Liver (tissue), 9 donors: ENCODE results near the gene METRN. TPM values are rescaled to one million over a fixed set of nuclear protein-coding genes. Genes with fewer than 3 reads are reported as not detected.

Source experiments
- DNase-seq: peaks from one replicate; pipeline ENCODE4 v3.0.0-alpha.2; 2017; ENCODE audit warnings: low spot score
- H3K27ac ChIP-seq, 2 donors: one replicate each; pipeline ENCODE4 v1.7.0; 2013; ENCODE audit warnings: inconsistent platforms in 2 of 2, low read length in 2 of 2, control low read depth in 1 of 2, low read depth in 1 of 2, mild to moderate bottlenecking in 1 of 2
- H3K27me3 ChIP-seq, 4 donors: one replicate each; pipeline versions ENCODE4 v1.6.1 to v1.7.0; 2013; ENCODE audit warnings: low read length in 3 of 4, inconsistent platforms in 1 of 4, mild to moderate bottlenecking in 1 of 4, moderate library complexity in 1 of 4; ENCODE audit not compliant: control insufficient read depth in 4 of 4, insufficient read depth in 4 of 4
- H3K36me3 ChIP-seq, 4 donors: one replicate each; pipeline versions ENCODE4 v1.6.1 to v1.7.0; 2013; ENCODE audit warnings: low read length in 3 of 4, mild to moderate bottlenecking in 3 of 4, low read depth in 1 of 4, moderate library complexity in 1 of 4; ENCODE audit not compliant: control insufficient read depth in 4 of 4, insufficient read depth in 3 of 4
- H3K4me1 ChIP-seq, 4 donors: one replicate each; pipeline versions ENCODE4 v1.6.1 to v1.7.0; 2013; ENCODE audit warnings: low read length in 3 of 4, mild to moderate bottlenecking in 3 of 4, moderate library complexity in 1 of 4; ENCODE audit not compliant: control insufficient read depth in 4 of 4, insufficient read depth in 4 of 4
- H3K4me3 ChIP-seq, 3 donors: one replicate each; pipeline versions ENCODE4 v1.6.1 to v1.7.0; 2013; ENCODE audit warnings: low read length in 3 of 3, control low read depth in 1 of 3, low read depth in 1 of 3, mild to moderate bottlenecking in 1 of 3
- H3K9ac ChIP-seq, 2 donors: one replicate each; pipeline ENCODE4 v1.7.0; 2013; ENCODE audit warnings: low read length in 2 of 2, mild to moderate bottlenecking in 2 of 2, moderate library complexity in 2 of 2, control low read depth in 1 of 2, low read depth in 1 of 2
- H3K9me3 ChIP-seq, 4 donors: one replicate each; pipeline versions ENCODE4 v1.6.1 to v1.7.0; 2013; ENCODE audit warnings: low read length in 3 of 4; ENCODE audit not compliant: control insufficient read depth in 4 of 4
- CTCF ChIP-seq: fragments of 150-350 bp; IDR thresholded peaks from 2 replicates; pipeline ENCODE4 v1.5.1; 2017; ENCODE audit warnings: improper control_type of control experiment, low read depth, low read length; ENCODE audit not compliant: missing input control
- EGR1 ChIP-seq, 2 donors: IDR thresholded peaks; 2 replicates each; pipeline ENCODE4 v1.6.1; 2016 to 2018; ENCODE audit warnings: antibody characterized with exemption in 2 of 2, low read depth in 2 of 2
- FOXA1 ChIP-seq: IDR thresholded peaks from 2 replicates; pipeline ENCODE4 v1.6.1; 2016; ENCODE audit warnings: antibody characterized with exemption
- HNF4A ChIP-seq, 2 donors: conservative IDR thresholded peaks; 2 replicates each; pipeline ENCODE4 v1.6.1; 2016; ENCODE audit warnings: antibody characterized with exemption in 2 of 2, mild to moderate bottlenecking in 2 of 2
- HNF4G ChIP-seq: IDR thresholded peaks from 2 replicates; pipeline ENCODE4 v1.6.1; 2016; ENCODE audit warnings: antibody characterized with exemption
- JUND ChIP-seq, 2 donors: IDR thresholded peaks; 2 replicates each; pipeline ENCODE4 v1.6.1; 2016; ENCODE audit warnings: antibody characterized with exemption in 2 of 2
- RXRA ChIP-seq, 2 donors: IDR thresholded peaks; 2 replicates each; pipeline ENCODE4 v1.6.1; 2017 to 2018; ENCODE audit warnings: antibody characterized with exemption in 2 of 2, mild to moderate bottlenecking in 1 of 2
- SP1 ChIP-seq: IDR thresholded peaks from 2 replicates; pipeline ENCODE4 v1.6.1; 2018; ENCODE audit warnings: antibody characterized with exemption, mild to moderate bottlenecking
- TAF1 ChIP-seq: conservative IDR thresholded peaks from 2 replicates; pipeline ENCODE4 v1.6.1; 2016; ENCODE audit warnings: antibody characterized with exemption, mild to moderate bottlenecking
- ZBTB33 ChIP-seq: IDR thresholded peaks from 2 replicates; pipeline ENCODE4 v1.6.1; 2016; ENCODE audit warnings: antibody characterized with exemption
- WGBS: extraction: QIAGEN DNeasy Blood & Tissue Kit; methylation state at CpG from one replicate; pipeline ENCODE4 v1.1.7; 2013; 5-methylcytosine and 5-hydroxymethylcytosine counted together
- polyA plus RNA-seq, 2 donors: library from polyadenylated mRNA; stranded (reverse) in 1 of 2; unstranded in 1 of 2; fragments of 200-250 nt in 1 of 2; fragments of >200 nt in 1 of 2; fragmentation: Nextera tagmentation in 1 of 2; extraction: Ambion mirVana in 1 of 2; gene quantifications; one replicate each; pipeline versions ENCODE4 v1.2.1 to v1.2.3, GENCODE V29; 2013 to 2015
- total RNA-seq, 2 donors: library from RNA; depleted of rRNA; stranded (reverse); fragments of >200 nt; gene quantifications; one replicate each; pipeline ENCODE4 v1.2.3, GENCODE V29; 2014
- TF ChIP-seq, protein P1 (sequence below): IDR thresholded peaks from 2 replicates; pipeline ENCODE4 v1.6.1; 2016; ENCODE audit warnings: antibody characterized with exemption
- TF ChIP-seq, protein P2 (sequence below): IDR thresholded peaks from 2 replicates; pipeline ENCODE4 v1.6.1; 2016; ENCODE audit warnings: antibody characterized with exemption, mild to moderate bottlenecking
- TF ChIP-seq, protein P3 (sequence below): IDR thresholded peaks from 2 replicates; pipeline ENCODE4 v1.6.1; 2016; ENCODE audit warnings: antibody characterized with exemption
- donor health status: healthy.
- donor health status: healthy.
- donor health status: healthy.
- donor health status: healthy.
- donor health status: healthy.

METRN gene
- total and polyA plus RNA-seq, 4 donors: 4.6 to 22.9 (median 7.1) TPM

DNA sequence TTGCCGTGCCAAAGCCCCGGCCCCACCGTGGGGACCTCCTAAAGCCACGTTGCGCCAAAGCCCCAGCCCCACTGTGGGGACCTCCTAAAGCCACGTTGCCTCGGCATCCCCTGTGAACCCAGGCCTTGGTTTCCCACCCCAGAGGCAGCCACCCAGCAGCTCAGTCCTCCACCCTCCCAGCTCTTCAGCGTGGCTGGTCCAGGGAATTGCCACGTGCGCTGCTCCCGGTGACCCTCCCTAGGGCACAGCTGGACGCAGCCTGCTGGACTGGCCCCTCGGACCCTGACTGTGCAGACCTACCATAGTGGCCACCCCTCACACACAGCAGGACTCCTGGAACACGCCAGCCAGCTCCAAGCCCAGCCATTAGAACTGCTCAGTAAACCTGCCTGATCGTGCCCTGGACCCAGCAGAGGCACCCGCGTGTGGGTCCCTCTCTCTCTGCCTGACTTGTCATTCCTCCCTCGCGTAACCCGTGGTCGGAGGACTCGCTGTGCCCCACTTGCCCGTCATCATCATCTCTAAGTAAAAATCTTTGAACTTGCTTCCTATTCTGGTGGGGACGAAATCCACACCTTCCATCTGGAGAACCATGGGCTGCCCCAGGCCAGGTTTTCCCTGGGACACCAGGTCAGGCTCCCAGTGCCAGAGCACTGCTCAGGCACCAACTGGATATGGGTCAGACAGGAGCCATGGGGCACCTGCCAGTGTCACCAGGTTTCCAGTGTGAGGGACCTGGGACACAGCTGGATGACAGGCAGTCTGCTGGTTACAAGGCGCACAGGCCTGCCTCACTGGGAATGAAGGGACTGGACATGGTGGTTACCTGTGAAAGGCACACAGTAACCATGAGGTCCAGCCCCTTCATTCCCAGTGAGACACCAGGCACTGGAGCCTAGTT lies 20.3 kb downstream of the METRN start:
- TF ChIP-seq, protein P1, sequence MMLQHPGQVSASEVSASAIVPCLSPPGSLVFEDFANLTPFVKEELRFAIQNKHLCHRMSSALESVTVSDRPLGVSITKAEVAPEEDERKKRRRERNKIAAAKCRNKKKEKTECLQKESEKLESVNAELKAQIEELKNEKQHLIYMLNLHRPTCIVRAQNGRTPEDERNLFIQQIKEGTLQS: no peak
- TF ChIP-seq SP1: no peak
- TF ChIP-seq HNF4A (conservative IDR thresholded peaks at IDR 0.05): no peak
- TF ChIP-seq, protein P2, sequence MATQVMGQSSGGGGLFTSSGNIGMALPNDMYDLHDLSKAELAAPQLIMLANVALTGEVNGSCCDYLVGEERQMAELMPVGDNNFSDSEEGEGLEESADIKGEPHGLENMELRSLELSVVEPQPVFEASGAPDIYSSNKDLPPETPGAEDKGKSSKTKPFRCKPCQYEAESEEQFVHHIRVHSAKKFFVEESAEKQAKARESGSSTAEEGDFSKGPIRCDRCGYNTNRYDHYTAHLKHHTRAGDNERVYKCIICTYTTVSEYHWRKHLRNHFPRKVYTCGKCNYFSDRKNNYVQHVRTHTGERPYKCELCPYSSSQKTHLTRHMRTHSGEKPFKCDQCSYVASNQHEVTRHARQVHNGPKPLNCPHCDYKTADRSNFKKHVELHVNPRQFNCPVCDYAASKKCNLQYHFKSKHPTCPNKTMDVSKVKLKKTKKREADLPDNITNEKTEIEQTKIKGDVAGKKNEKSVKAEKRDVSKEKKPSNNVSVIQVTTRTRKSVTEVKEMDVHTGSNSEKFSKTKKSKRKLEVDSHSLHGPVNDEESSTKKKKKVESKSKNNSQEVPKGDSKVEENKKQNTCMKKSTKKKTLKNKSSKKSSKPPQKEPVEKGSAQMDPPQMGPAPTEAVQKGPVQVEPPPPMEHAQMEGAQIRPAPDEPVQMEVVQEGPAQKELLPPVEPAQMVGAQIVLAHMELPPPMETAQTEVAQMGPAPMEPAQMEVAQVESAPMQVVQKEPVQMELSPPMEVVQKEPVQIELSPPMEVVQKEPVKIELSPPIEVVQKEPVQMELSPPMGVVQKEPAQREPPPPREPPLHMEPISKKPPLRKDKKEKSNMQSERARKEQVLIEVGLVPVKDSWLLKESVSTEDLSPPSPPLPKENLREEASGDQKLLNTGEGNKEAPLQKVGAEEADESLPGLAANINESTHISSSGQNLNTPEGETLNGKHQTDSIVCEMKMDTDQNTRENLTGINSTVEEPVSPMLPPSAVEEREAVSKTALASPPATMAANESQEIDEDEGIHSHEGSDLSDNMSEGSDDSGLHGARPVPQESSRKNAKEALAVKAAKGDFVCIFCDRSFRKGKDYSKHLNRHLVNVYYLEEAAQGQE: no peak
- no peak for TF ChIP-seq CTCF
- TF ChIP-seq HNF4G: no peak
- 95% methylated on average over 25 of the region's 25 CpGs for WGBS
- H3K36me3 ChIP-seq: peaks cover 12 to 55% (median 14%) of the 10 kb centered on the region in 4 donors

DNA sequence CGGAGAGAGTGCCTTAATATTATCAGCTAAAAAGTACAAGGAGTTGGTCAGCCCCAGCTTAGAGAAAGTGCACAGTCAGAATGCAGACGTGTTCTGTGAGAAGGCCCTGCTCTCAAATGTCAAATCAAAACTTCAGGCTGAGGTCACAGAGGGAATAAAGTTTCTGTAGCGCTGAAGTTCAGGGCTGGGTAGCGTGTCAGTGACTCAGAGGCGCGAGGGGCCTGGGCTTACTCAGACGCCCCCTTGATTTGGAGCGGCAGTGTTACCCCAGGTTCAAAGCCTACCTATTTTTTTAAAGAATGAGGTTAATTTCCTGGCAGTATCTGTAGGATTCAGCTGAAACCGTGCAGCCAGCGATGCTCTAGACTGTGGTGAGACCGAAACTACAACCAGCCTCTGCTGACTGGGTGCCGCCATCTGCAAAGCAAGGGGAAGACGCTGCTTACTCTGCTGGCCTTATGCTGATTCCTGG lies 21.1 kb downstream of the METRN start:
- no peaks in the 10 kb centered on the region for H3K9me3 ChIP-seq
- no peaks in the 10 kb centered on the region for H3K27me3 ChIP-seq
- no peak for DNase-seq
- peaks cover 12 to 54% (median 14%) of the 10 kb centered on the region in 4 donors for H3K36me3 ChIP-seq
- peaks cover 7 to 12% (median 12%) of the 10 kb centered on the region in 4 donors for H3K4me1 ChIP-seq
- TF ChIP-seq ZBTB33 (no peak), HNF4G (no peak), JUND (IDR thresholded peaks at IDR 0.05) (no peak), TAF1 (no peak), EGR1 (IDR thresholded peaks at IDR 0.05; ENCODE audit: low read depth in 2 of 2) (no peak), RXRA (IDR thresholded peaks at IDR 0.05) (no peak), HNF4A (conservative IDR thresholded peaks at IDR 0.05) (no peak), FOXA1 (no peak)
- TF ChIP-seq, protein P3, sequence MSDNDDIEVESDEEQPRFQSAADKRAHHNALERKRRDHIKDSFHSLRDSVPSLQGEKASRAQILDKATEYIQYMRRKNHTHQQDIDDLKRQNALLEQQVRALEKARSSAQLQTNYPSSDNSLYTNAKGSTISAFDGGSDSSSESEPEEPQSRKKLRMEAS: no peak
- no peak overlapping the region for H3K4me3 ChIP-seq
- H3K27ac ChIP-seq: no peak overlapping the region
- 91% methylated on average over 13 of the region's 13 CpGs for WGBS
- H3K9ac ChIP-seq: no peak overlapping the region

More for the DNA sequence above, 20.3 kb downstream of the METRN start:
- H3K9ac ChIP-seq: no peak overlapping the region
- H3K9me3 ChIP-seq: no peaks in the 10 kb centered on the region
- peaks cover 6 to 10% (median 9%) of the 10 kb centered on the region in 4 donors for H3K4me1 ChIP-seq
- no peak overlapping the region for H3K27ac ChIP-seq
- H3K27me3 ChIP-seq: no peaks in the 10 kb centered on the region
- no peak overlapping the region for H3K4me3 ChIP-seq
- DNase-seq: no peak
